Measurements from ENCODE around the gene PSMB11. TPM values are rescaled to one million over a fixed set of nuclear protein-coding genes. Genes with fewer than 3 reads are reported as not detected.

The PSMB11 gene
- total RNA-seq, result not detected in 2 replicates

DNA sequence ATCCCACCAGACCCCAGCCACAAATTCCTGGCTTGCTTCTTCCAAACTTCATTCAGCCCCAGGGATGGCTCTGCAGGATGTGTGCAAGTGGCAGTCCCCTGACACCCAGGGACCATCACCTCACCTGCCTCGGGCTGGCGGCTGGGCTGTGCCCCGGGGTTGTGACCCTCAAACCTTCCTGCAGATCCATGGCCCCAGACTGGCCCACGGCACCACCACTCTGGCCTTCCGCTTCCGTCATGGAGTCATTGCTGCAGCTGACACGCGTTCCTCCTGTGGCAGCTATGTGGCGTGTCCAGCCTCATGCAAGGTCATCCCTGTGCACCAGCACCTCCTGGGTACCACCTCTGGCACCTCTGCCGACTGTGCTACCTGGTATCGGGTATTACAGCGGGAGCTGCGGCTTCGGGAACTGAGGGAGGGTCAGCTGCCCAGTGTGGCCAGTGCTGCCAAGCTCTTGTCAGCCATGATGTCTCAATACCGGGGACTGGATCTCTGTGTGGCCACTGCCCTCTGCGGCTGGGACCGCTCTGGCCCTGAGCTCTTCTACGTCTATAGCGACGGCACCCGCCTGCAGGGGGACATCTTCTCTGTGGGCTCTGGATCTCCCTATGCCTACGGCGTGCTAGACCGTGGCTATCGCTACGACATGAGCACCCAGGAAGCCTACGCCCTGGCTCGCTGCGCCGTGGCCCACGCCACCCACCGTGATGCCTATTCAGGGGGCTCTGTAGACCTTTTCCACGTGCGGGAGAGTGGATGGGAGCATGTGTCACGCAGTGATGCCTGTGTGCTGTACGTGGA, at the start of gene PSMB11:
Gene PSMB11 (plus strand): TSS at position 51 of the 804 bp plus-strand sequence. CDS start 14 bp downstream, at position 65.

DNA sequence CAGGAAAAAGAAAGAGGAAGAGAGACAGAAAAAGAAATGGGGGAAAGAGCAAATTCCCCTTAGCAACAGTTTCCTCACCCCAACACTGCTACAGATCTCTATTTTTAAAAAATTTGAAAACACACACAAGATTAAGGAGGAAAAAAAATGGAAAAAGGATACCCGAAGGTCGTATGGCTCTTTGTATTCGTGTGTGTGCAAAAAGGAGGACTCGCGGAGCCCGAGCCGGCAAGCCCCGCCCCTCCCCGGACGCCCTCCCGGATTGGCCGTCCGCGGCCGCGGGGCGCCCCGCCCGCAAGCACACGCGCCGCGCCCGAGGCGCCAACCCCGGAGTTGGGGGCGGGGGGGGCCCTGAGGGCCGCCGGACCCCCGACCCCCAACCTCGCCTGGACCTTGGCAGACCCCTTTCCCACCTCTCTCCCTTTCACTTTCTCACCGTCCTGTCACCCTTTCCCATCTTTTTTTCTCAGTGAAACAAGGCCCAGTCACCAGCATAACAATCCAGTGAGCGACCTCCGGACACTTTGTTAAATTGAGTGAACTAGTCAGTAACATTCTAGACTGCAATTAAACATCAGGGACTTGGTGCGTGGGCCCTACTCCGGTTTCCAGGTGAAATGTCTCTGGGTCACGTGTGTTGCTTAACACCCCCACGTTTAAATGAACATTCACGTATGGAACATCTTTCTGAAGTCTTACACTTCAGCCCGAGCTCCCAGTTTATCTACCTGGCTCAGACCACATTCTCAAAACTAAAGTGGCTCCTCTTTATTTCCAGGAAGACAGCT, 31.9 kb upstream of the PSMB11 start, which contains the start of gene C14orf93:
Gene C14orf93 (minus strand): TSS at position 205 of the 788 bp plus-strand sequence. CDS start 11,120 bp downstream, outside the sequence.

DNA sequence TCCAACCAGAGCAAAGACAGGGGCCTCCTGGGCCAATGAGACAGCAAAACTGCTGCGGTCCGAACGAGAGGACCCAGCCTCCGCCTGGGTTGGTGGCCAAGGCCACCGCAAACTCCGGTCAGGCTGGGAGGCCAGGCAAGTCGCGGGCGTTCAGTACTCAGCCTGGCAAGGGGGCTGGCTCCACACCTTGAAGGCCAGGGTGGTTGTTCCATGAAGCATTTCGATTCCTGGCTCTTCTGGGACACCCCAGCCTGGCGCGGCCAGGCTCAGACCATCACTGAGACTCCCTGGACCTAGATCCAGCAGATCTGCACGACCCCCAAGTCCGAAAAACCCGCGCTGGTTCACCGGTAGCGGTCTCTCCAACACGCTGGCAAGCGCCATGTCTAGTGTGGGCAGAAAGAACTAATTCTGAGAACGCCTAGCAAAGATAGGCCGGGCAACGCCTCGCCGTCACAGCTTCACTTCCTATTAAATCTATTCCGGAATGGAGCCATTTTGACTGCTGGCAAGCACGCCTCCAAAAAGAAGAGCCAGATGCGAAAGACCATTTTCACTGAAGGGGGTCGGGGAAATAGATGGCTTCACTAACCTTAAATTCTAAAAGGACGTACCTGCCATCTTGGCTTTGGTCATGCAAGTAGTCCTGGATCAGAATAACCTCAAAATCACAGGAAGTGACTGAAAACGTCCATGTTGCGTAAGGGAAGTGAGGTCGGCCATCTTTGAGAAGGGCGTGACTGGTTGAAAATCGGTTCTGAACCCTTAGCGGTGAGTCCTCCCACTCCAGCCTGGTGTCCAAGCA, 7.3 kb upstream of the PSMB11 start, which contains the start of gene PSMB5:
Gene PSMB5 (minus strand): TSS at position 403 of the 805 bp plus-strand sequence. CDS start 19 bp downstream, at position 384.

GRCh38 chr14:23056956-23057756, 15.1 kb downstream of the PSMB11 start, which contains the start of gene CDH24:
CDH24 (minus strand) TSS chr14:23057520; CDS start chr14:23055733, 1,787 bp downstream.

Other genes starting within 250 kb of the PSMB11 start
- gene SLC7A7, start 226.8 kb upstream of the PSMB11 start, total RNA-seq, result 13.6 and 16.0 TPM in 2 replicates
- gene MRPL52, start 212.3 kb upstream of the PSMB11 start, total RNA-seq, result 53.7 and 81.0 TPM in 2 replicates
- 236 and 368 TPM in 2 replicates for gene MMP14, start 205.6 kb upstream of the PSMB11 start, total RNA-seq
- 44.2 and 65.4 TPM in 2 replicates for gene LRP10, start 170.5 kb upstream of the PSMB11 start, total RNA-seq
- gene REM2, start 159.0 kb upstream of the PSMB11 start, total RNA-seq, result 0.09 TPM in 2 replicates
- 43.6 and 50.5 TPM in 2 replicates for gene RBM23, start 123.1 kb upstream of the PSMB11 start, total RNA-seq
- gene PRMT5, start 112.8 kb upstream of the PSMB11 start, total RNA-seq, result 45.9 and 71.5 TPM in 2 replicates
- gene HAUS4, start 85.1 kb upstream of the PSMB11 start, total RNA-seq, result 33.0 and 38.8 TPM in 2 replicates
- 40.2 and 86.7 TPM in 2 replicates for gene AJUBA, start 59.7 kb upstream of the PSMB11 start, total RNA-seq
- gene C14orf93, start 32.1 kb upstream of the PSMB11 start, total RNA-seq, result 4.9 and 5.3 TPM in 2 replicates
- gene PSMB5, start 7.3 kb upstream of the PSMB11 start, total RNA-seq, result 258 and 313 TPM in 2 replicates
- 13.9 and 15.7 TPM in 2 replicates for gene CDH24, start 15.3 kb downstream of the PSMB11 start, total RNA-seq
- 83.1 and 91.2 TPM in 2 replicates for gene ACIN1, start 52.9 kb downstream of the PSMB11 start, total RNA-seq
- gene C14orf119, start 53.3 kb downstream of the PSMB11 start, total RNA-seq, result 57.6 and 64.3 TPM in 2 replicates
- not detected in 2 replicates for gene CIROP, start 62.8 kb downstream of the PSMB11 start, total RNA-seq
- not detected in 2 replicates for gene CEBPE, start 77.0 kb downstream of the PSMB11 start, total RNA-seq
- 0.63 TPM in 1 of 2 replicates, not detected in the other for gene SLC7A8, start 141.4 kb downstream of the PSMB11 start, total RNA-seq
- not detected in 2 replicates for gene RNF212B, start 195.7 kb downstream of the PSMB11 start, total RNA-seq
- 3.3 and 4.0 TPM in 2 replicates for gene HOMEZ, start 243.9 kb downstream of the PSMB11 start, total RNA-seq

Data from endothelial cell of coronary artery (primary cell).